Activated T-helper 2 cell treated with anti-CD3 and anti-CD28 coated beads, Interferon-gamma antibody, Interleukin-2, Interleukin-4, amounts not matched to agents 10 μg/mL and 5 μg/mL and 100 μg/mL, durations not matched to agents 14 hours and 24 hours and 36 hours (primary cell): ENCODE measurements around the gene NUP210. TPM values are rescaled to one million over a fixed set of nuclear protein-coding genes. Genes with fewer than 3 reads are reported as not detected.

Source experiments
- DNase-seq: peaks from one replicate; pipeline ENCODE4 v3.0.0; 2021; ENCODE audit warnings: low spot score
- H3K27ac Mint-ChIP-seq: one replicate; pipeline ENCODE4 v1.8.0; 2021; ENCODE audit warnings: mixed read lengths
- H3K27me3 Mint-ChIP-seq: one replicate; pipeline ENCODE4 v1.8.0; 2021; ENCODE audit warnings: low read depth, mixed read lengths
- H3K36me3 Mint-ChIP-seq: one replicate; pipeline ENCODE4 v1.8.0; 2021; ENCODE audit warnings: low read depth, mixed read lengths
- H3K4me1 Mint-ChIP-seq: one replicate; pipeline ENCODE4 v1.8.0; 2021; ENCODE audit warnings: low read depth, mixed read lengths
- H3K4me3 Mint-ChIP-seq: one replicate; pipeline ENCODE4 v1.8.0; 2021; ENCODE audit warnings: low read depth, mild to moderate bottlenecking, moderate library complexity, mixed read lengths
- H3K9me3 Mint-ChIP-seq: one replicate; pipeline ENCODE4 v1.8.0; 2021; ENCODE audit warnings: mixed read lengths
- intact Hi-C: fragments of 100-400 bp; cut with micrococcal nuclease; formaldehyde crosslinking; loops from one replicate; pipeline ENCODE4 v1.15.1; 2023
- total RNA-seq: library from RNA; stranded (reverse); gene quantifications from 2 replicates; pipeline ENCODE4 v1.2.3, GENCODE V29; 2022

Gene NUP210
- total RNA-seq, 1 donor from 2014 or later: 143 TPM

- Mint-ChIP-seq H3K27ac (no peak overlapping the region), H3K9me3 (no peaks in the 10 kb centered on the region), H3K4me1 (no peaks in the 10 kb centered on the region), H3K4me3 (no peak overlapping the region), H3K36me3 (peaks cover 8% of the 10 kb centered on the region), H3K27me3 (no peaks in the 10 kb centered on the region)
- DNase-seq: no peak
- intact Hi-C loops: no loop called here
These were observed 111.1 kb downstream of the NUP210 start for GRCh38 chr3:13309004-13309403.

GRCh38 chr3:13308380-13308801, 111.7 kb downstream of the NUP210 start:
- Mint-ChIP-seq H3K4me3 (no peak overlapping the region), H3K27ac (no peak overlapping the region), H3K9me3 (no peaks in the 10 kb centered on the region), H3K27me3 (no peaks in the 10 kb centered on the region), H3K4me1 (no peaks in the 10 kb centered on the region), H3K36me3 (peaks cover 7% of the 10 kb centered on the region)
- intact Hi-C loops: no loop called here
- no peak for DNase-seq

- H3K4me1 Mint-ChIP-seq: no peaks in the 10 kb centered on the region
- no peaks in the 10 kb centered on the region for H3K9me3 Mint-ChIP-seq
- no peak overlapping the region for H3K4me3 Mint-ChIP-seq
- no peak overlapping the region for H3K27ac Mint-ChIP-seq
- H3K36me3 Mint-ChIP-seq: peaks cover 7% of the 10 kb centered on the region
- intact Hi-C loops: no loop called here
- H3K27me3 Mint-ChIP-seq: no peaks in the 10 kb centered on the region
- DNase-seq: no peak
These were observed 113.1 kb downstream of the NUP210 start for GRCh38 chr3:13307041-13307440.

GRCh38 chr3:13305623-13306022, 114.5 kb downstream of the NUP210 start:
- Mint-ChIP-seq H3K9me3 (no peaks in the 10 kb centered on the region), H3K27me3 (no peaks in the 10 kb centered on the region), H3K4me3 (no peak overlapping the region), H3K4me1 (peaks cover 2% of the 10 kb centered on the region), H3K36me3 (peaks cover 7% of the 10 kb centered on the region), H3K27ac (no peak overlapping the region)
- intact Hi-C loops: no loop called here
- no peak for DNase-seq

- Mint-ChIP-seq H3K27me3 (no peaks in the 10 kb centered on the region), H3K36me3 (peaks cover 4% of the 10 kb centered on the region), H3K4me1 (peaks cover 2% of the 10 kb centered on the region), H3K9me3 (no peaks in the 10 kb centered on the region), H3K27ac (no peak overlapping the region), H3K4me3 (no peak overlapping the region)
- DNase-seq: no peak
- intact Hi-C loops: no loop called here
These were observed 116.7 kb downstream of the NUP210 start for GRCh38 chr3:13303410-13303809.

GRCh38 chr3:13301286-13301987, 118.7 kb downstream of the NUP210 start:
- Mint-ChIP-seq H3K9me3 (no peaks in the 10 kb centered on the region), H3K4me3 (no peak overlapping the region), H3K4me1 (peaks cover 3% of the 10 kb centered on the region), H3K27me3 (peaks cover 6% of the 10 kb centered on the region), H3K27ac (no peak overlapping the region), H3K36me3 (no peaks in the 10 kb centered on the region)
- intact Hi-C loops: no loop called here
- no peak for DNase-seq

GRCh38 chr3:13300546-13301285, 119.4 kb downstream of the NUP210 start:
- Mint-ChIP-seq H3K4me3 (no peak overlapping the region), H3K27me3 (peaks cover 8% of the 10 kb centered on the region), H3K27ac (no peak overlapping the region), H3K4me1 (peaks cover 4% of the 10 kb centered on the region), H3K36me3 (no peaks in the 10 kb centered on the region), H3K9me3 (no peaks in the 10 kb centered on the region)
- intact Hi-C loops: no loop called here
- no peak for DNase-seq

GRCh38 chr3:13299531-13300155, 120.5 kb downstream of the NUP210 start:
- H3K36me3 Mint-ChIP-seq: no peaks in the 10 kb centered on the region
- intact Hi-C loops: no loop called here
- no peak for DNase-seq

GRCh38 chr3:13296662-13297061, 123.5 kb downstream of the NUP210 start:
- no peak for DNase-seq
- Mint-ChIP-seq H3K4me1 (peaks cover 4% of the 10 kb centered on the region), H3K27ac (no peak overlapping the region), H3K4me3 (no peak overlapping the region), H3K36me3 (no peaks in the 10 kb centered on the region), H3K9me3 (no peaks in the 10 kb centered on the region), H3K27me3 (peaks cover 10% of the 10 kb centered on the region)
- intact Hi-C loops: no loop called here

More at GRCh38 chr3:13299531-13300155, 120.5 kb downstream of the NUP210 start:
- Mint-ChIP-seq H3K4me1 (peaks cover 4% of the 10 kb centered on the region), H3K27me3 (peaks cover 8% of the 10 kb centered on the region), H3K4me3 (no peak overlapping the region), H3K27ac (no peak overlapping the region), H3K9me3 (no peaks in the 10 kb centered on the region)

GRCh38 chr3:13294442-13295351, 125.4 kb downstream of the NUP210 start:
- Mint-ChIP-seq H3K9me3 (no peaks in the 10 kb centered on the region), H3K27me3 (peaks cover 10% of the 10 kb centered on the region), H3K36me3 (no peaks in the 10 kb centered on the region), H3K27ac (no peak overlapping the region), H3K4me3 (no peak overlapping the region), H3K4me1 (peaks cover 2% of the 10 kb centered on the region)
- intact Hi-C loops: no loop called here
- no peak for DNase-seq

GRCh38 chr3:13292375-13292774, 127.7 kb downstream of the NUP210 start:
- no peak overlapping the region for H3K4me3 Mint-ChIP-seq

GRCh38 chr3:13290941-13291340, 129.2 kb downstream of the NUP210 start:
- no peak overlapping the region for H3K4me3 Mint-ChIP-seq
- peaks cover 4% of the 10 kb centered on the region for H3K36me3 Mint-ChIP-seq
- H3K4me1 Mint-ChIP-seq: no peaks in the 10 kb centered on the region
- no peak overlapping the region for H3K27ac Mint-ChIP-seq
- peaks cover 21% of the 10 kb centered on the region for H3K27me3 Mint-ChIP-seq
- peaks cover 18% of the 10 kb centered on the region for H3K9me3 Mint-ChIP-seq
- DNase-seq: no peak
- intact Hi-C loops: no loop called here

More at GRCh38 chr3:13292375-13292774, 127.7 kb downstream of the NUP210 start:
- peaks cover 2% of the 10 kb centered on the region for H3K4me1 Mint-ChIP-seq
- intact Hi-C loops: no loop called here
- no peak overlapping the region for H3K27ac Mint-ChIP-seq
- no peak for DNase-seq
- peaks cover 18% of the 10 kb centered on the region for H3K27me3 Mint-ChIP-seq
- no peaks in the 10 kb centered on the region for H3K36me3 Mint-ChIP-seq
- peaks cover 3% of the 10 kb centered on the region for H3K9me3 Mint-ChIP-seq
